DMS114 treated with DMSO at 0.1 percent for 48 hours (cell line): ENCODE results near the gene AHI1.

Experiments used
- DNase-seq: peaks from one replicate; lab custom pipeline; 2025; ENCODE audit not compliant: unreplicated experiment; lab: John Stamatoyannopoulos, UW

The AHI1 gene

DNA sequence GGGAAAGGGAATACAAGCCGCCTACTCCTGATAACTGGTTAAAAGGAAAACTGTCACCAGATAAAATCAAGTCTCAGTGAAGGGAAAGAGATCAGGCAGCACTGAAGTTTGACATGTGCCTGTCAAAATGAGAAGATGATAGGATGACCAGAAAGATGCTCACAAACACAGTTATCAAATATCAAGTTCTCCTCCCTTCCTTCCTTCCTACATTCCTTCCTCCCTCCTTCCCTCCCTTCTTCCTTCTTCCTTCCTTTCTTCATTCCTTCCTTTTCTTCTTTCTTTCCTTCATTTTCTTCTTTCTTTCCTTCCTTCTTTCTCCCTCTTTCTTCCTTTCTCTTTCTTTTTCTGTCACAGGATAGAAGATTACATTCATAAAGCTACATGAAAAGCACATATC lies 261.2 kb downstream of the AHI1 start:
- DNase-seq, result no peak

DNA sequence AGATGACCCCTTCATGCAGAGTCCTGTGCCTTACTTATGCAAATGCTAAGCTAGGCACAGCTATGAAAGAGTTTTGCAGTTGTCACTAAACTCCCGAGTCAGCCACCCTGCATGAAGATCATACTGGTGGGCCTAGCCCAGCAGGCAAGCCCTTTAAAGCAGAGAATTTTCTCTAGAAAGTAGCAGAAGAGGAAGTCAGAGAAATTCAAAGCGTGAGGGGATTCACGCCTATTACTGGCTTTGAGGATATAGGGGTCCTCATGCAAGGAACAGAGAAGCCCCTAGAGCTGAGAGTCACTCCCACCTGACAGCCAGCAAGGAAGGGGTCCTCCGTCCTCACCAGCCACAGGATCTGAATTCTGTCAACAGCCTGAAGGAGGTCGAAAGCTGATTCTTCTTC lies 261.8 kb downstream of the AHI1 start:
- no peak for DNase-seq

DNA sequence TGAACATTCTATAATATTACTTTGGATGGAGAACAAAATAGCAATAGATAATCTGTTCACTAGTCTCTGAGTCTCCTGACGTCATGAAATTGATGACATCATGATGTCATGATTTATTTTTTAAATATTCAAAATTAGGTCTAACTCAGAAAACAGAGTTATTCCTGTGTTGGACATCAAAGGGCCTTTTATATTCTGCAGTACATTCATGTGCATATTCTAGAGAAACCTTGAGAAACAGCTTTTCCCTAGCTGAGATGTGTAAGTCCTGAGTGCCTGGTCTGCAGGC lies 263.1 kb downstream of the AHI1 start:
- no peak for DNase-seq

DNA sequence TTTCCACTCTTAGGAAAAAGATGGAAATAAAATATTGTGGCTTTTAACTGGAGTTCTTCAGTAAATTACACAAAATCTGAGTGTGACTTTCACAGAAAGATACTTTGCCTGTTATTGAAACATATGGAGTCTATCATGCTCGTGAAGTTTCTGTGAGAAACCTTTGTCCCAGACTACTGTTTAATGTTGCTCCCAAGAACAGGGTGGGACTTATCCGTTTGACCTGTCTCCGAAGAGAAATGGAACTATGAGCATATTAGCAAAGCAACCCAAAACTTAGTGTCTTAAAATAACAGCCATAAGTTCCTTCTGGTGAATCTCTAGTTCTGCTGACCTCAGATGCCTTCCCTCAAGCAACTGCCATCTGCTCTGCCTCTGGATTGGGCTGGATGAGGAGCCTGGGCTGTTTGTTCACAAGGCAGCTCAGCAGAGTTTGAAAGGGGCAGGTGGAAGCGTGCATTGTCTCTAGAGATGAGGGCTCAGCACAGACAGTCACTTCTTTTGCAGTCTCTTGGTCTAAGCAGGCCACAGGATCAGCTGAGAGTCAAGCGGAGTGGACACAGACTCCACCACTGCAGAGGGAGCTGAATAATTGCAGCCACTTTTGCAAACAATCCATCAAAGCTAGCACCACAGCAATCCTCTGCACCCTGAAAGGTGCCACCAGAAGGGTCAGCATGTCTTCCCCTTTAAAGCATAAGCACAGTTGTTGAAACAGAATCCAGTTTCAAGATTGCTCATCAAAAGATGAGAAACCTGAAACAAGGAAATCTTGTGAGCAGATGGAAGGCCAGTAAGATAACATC lies 263.7 kb downstream of the AHI1 start:
- DNase-seq, result no peak
